T-helper 2 cell treated with Interferon-gamma antibody and Interleukin-4, amounts not matched to agents 5 μg/mL and 100 μg/mL, for 36 hours (primary cell): ENCODE measurements around the gene INHBC.

Experiments
- DNase-seq: peaks from one replicate; pipeline ENCODE4 v3.0.0; 2021; ENCODE audit warnings: low spot score
- H3K27ac Mint-ChIP-seq: one replicate; pipeline ENCODE4 v1.8.0; 2021; ENCODE audit warnings: mild to moderate bottlenecking, mixed read lengths
- H3K27me3 Mint-ChIP-seq: one replicate; pipeline ENCODE4 v1.8.0; 2021; ENCODE audit warnings: low read depth, mixed read lengths
- H3K36me3 Mint-ChIP-seq: one replicate; pipeline ENCODE4 v1.8.0; 2021; ENCODE audit warnings: low read depth, mixed read lengths
- H3K4me1 Mint-ChIP-seq: one replicate; pipeline ENCODE4 v1.8.0; 2021; ENCODE audit warnings: low read depth, mixed read lengths
- H3K4me3 Mint-ChIP-seq: one replicate; pipeline ENCODE4 v1.8.0; 2022; ENCODE audit warnings: mild to moderate bottlenecking, moderate library complexity, mixed read lengths
- H3K9me3 Mint-ChIP-seq: one replicate; pipeline ENCODE4 v1.8.0; 2021; ENCODE audit warnings: mixed read lengths

INHBC gene

DNA sequence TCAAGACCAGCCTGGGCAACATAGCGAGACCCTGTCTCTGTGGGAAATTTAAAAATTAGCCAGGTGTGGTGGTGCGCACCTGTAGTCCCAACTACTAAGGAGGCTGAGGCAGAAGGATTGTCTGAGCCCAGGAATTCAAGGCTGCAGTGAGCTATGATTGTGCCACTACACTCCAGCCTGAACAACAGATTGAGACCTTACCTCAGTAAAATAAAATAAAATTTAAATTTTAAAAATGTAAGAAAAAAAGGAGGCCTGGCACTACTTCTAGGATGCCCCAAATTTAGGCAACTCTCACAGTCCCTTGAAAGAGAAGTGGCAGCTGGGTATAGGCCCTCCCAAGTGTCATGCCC lies 19.6 kb downstream of the INHBC start:
- Mint-ChIP-seq H3K4me3 (no peak overlapping the region), H3K4me1 (peaks cover 15% of the 10 kb centered on the region), H3K9me3 (no peaks in the 10 kb centered on the region), H3K36me3 (no peaks in the 10 kb centered on the region), H3K27ac (no peak overlapping the region), H3K27me3 (no peaks in the 10 kb centered on the region)
- no peak for DNase-seq

DNA sequence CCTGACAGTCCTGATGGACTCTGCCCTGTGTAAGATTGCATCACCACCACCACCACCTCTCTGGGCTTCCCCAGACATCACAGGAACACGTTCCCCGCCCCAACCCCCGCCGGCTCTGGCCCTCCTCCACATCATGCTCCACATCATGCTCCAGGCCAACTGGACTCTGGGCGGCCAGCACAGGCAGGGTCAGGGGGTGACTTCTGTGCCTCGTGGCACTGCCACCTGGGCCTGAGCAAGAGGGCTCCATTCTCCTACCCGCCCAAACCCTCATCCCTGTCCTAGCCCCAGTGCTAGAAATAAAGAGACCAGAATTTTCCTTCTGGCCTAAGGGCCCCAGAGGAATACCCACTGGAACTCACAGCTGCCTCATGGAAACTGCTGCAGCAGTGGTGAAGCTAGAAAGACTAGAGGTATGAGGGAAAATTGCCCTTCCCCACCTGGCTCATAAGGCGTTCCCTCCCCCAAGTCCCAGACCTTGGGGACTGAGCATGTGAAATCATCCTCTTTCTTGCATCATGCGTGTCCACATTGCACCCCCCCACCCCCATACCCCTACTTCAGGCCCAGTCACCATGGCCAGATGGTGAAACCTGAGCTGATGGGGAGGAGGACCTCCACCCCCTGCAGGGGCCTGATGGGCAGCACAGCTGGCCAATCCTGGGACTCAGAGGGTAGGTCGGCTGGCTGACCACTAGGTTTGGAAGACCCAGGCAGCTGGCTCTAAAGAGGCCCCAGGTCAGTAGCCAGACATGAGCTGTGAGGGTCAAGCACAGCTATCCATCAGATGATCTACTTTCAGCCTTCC lies 20.2 kb downstream of the INHBC start, which contains the start of gene INHBE:
Gene INHBE (plus strand): TSS at position 742 of the 808 bp plus-strand sequence. CDS start 230 bp downstream, outside the sequence.
- H3K27me3 Mint-ChIP-seq, result no peaks in the 10 kb centered on the region
- H3K4me3 Mint-ChIP-seq, result peak within 1 kb of the TSS; percentile 72
- no peak for DNase-seq
- no peaks in the 10 kb centered on the region for H3K36me3 Mint-ChIP-seq
- no peaks in the 10 kb centered on the region for H3K9me3 Mint-ChIP-seq
- H3K4me1 Mint-ChIP-seq, result peaks cover 21% of the 10 kb centered on the region
- peak within 1 kb of the TSS; percentile 41 for H3K27ac Mint-ChIP-seq

DNA sequence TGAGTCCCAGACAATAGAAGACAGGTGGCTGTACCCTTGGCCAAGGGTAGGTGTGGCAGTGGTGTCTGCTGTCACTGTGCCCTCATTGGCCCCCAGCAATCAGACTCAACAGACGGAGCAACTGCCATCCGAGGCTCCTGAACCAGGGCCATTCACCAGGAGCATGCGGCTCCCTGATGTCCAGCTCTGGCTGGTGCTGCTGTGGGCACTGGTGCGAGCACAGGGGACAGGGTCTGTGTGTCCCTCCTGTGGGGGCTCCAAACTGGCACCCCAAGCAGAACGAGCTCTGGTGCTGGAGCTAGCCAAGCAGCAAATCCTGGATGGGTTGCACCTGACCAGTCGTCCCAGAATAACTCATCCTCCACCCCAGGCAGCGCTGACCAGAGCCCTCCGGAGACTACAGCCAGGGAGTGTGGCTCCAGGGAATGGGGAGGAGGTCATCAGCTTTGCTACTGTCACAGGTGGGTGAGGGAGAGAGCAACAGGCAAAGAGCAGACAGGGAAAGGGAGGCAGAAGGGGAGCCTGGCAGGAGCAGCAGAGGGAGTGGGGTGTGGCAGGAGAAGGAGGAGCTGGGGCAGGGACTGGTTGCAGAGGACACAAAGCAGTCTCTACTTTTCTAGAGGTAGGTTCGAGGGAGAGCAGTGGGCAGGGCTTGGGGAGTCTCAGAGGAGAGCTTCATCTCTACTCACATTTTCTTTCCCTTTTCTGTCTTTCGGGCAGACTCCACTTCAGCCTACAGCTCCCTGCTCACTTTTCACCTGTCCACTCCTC lies 21.0 kb downstream of the INHBC start:
- Mint-ChIP-seq H3K9me3 (no peaks in the 10 kb centered on the region), H3K27ac (peak overlapping the region; percentile 41), H3K36me3 (no peaks in the 10 kb centered on the region), H3K4me1 (peaks cover 25% of the 10 kb centered on the region), H3K27me3 (peaks cover 5% of the 10 kb centered on the region), H3K4me3 (peak overlapping the region; percentile 72)
- no peak for DNase-seq

DNA sequence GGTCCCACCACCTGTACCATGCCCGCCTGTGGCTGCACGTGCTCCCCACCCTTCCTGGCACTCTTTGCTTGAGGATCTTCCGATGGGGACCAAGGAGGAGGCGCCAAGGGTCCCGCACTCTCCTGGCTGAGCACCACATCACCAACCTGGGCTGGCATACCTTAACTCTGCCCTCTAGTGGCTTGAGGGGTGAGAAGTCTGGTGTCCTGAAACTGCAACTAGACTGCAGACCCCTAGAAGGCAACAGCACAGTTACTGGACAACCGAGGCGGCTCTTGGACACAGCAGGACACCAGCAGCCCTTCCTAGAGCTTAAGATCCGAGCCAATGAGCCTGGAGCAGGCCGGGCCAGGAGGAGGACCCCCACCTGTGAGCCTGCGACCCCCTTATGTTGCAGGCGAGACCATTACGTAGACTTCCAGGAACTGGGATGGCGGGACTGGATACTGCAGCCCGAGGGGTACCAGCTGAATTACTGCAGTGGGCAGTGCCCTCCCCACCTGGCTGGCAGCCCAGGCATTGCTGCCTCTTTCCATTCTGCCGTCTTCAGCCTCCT lies 21.6 kb downstream of the INHBC start:
- H3K4me3 Mint-ChIP-seq, result peak overlapping the region; percentile 72
- peak overlapping the region; percentile 33 for H3K27ac Mint-ChIP-seq
- H3K36me3 Mint-ChIP-seq, result no peaks in the 10 kb centered on the region
- DNase-seq, result no peak
- no peaks in the 10 kb centered on the region for H3K9me3 Mint-ChIP-seq
- peaks cover 27% of the 10 kb centered on the region for H3K4me1 Mint-ChIP-seq
- peaks cover 9% of the 10 kb centered on the region for H3K27me3 Mint-ChIP-seq

DNA sequence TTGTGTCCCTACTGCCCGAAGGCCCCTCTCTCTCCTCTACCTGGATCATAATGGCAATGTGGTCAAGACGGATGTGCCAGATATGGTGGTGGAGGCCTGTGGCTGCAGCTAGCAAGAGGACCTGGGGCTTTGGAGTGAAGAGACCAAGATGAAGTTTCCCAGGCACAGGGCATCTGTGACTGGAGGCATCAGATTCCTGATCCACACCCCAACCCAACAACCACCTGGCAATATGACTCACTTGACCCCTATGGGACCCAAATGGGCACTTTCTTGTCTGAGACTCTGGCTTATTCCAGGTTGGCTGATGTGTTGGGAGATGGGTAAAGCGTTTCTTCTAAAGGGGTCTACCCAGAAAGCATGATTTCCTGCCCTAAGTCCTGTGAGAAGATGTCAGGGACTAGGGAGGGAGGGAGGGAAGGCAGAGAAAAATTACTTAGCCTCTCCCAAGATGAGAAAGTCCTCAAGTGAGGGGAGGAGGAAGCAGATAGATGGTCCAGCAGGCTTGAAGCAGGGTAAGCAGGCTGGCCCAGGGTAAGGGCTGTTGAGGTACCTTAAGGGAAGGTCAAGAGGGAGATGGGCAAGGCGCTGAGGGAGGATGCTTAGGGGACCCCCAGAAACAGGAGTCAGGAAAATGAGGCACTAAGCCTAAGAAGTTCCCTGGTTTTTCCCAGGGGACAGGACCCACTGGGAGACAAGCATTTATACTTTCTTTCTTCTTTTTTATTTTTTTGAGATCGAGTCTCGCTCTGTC lies 22.3 kb downstream of the INHBC start:
- DNase-seq, result no peak
- Mint-ChIP-seq H3K27ac (no peak overlapping the region), H3K36me3 (no peaks in the 10 kb centered on the region), H3K9me3 (no peaks in the 10 kb centered on the region), H3K4me3 (no peak overlapping the region), H3K4me1 (peaks cover 29% of the 10 kb centered on the region), H3K27me3 (peaks cover 13% of the 10 kb centered on the region)

DNA sequence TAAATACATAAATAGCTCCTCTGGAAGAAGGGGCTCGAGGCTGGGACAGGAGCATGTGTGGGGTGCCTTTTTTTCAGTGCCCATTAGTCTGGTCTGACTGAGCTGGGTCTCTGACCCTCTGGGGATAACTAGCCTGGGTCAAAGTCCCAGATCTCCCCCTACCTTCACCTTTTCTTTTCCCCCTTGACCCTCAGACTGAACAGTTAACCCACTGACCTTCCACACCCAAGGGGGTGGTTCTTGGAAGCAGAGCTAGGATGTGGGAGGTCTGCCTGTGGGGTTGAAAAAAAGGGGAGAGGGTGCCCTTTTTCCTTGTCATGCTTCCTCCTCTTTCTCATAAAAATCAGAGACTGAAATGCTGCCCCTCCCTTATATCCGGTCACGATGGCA lies 24.1 kb downstream of the INHBC start:
- Mint-ChIP-seq H3K36me3 (no peaks in the 10 kb centered on the region), H3K4me1 (peaks cover 34% of the 10 kb centered on the region), H3K9me3 (no peaks in the 10 kb centered on the region), H3K4me3 (peak overlapping the region; percentile 94), H3K27me3 (peaks cover 16% of the 10 kb centered on the region), H3K27ac (peak overlapping the region; percentile 91)
- no peak for DNase-seq

DNA sequence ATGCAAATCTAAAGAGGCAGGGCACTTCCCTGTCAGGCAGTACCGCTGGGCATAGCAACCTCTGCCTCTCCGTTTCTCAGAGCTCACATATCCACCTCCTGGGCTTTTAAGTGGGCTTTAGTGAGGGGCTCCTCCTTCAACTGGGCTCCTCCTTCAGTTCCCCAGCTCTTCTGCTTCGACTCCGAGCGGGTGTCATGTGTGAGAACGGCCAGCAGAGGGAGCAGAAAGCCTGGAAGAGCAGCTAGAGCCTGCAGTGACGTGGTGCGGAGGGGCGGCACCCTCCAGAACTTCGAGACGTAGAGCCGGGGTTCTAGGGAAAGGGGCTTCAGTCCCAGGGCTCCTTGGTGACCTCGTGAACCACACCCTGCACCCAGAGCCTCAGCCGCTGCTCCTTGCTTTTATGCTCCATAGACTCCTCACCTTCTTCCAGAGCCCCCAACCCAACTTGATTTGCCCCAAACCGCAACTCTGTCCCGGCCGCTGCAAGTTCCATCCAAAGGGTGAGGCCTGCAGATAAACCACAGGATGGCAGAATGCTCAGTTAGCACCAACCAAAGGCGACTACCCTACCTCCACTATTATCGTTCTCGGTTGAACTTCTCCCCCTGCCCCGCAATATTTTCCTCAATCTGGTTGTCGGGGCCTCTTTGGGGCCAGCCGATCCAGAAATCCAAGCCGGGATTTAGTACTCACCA lies 24.6 kb downstream of the INHBC start:
- no peaks in the 10 kb centered on the region for H3K9me3 Mint-ChIP-seq
- peak overlapping the region; percentile 91 for H3K27ac Mint-ChIP-seq
- peaks cover 16% of the 10 kb centered on the region for H3K27me3 Mint-ChIP-seq
- peak overlapping the region; percentile 94 for H3K4me3 Mint-ChIP-seq
- H3K4me1 Mint-ChIP-seq, result peaks cover 38% of the 10 kb centered on the region
- no peaks in the 10 kb centered on the region for H3K36me3 Mint-ChIP-seq
- DNase-seq, result peak; percentile 91

DNA sequence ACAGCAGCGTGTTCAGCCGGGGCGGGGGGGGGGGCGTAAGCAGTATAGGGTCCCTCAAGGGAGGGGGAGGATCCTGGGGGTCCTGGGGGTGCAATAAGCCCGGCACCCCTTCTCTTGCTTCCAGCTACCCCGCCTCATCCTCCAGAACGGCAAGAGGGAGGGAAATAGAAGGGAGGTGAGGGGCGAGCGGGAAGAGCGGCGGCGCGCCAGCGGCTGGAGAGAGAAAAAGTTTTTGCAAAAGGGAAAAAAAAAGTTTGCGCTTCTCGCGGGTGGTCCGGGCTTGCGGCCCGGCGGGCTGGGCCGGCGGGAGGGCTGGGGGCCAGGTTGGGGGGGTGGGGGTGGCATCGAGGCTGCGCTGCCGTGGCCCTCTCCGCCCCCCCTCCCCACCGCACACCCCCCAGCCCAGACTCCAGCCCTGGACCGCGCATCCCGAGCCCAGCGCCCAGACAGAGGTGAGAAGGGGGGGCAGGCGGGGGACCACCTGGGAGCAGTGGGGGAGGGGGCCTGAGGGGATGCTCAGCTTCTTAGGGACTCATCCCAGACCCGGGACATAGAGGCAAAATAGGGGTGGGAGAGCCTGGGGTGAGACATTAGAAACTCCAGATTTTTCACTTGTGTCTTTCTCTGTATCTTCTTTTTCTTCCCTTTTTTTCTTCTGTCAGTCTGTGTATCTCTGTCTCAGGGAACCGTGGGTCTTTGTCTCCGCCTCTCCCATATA lies 25.3 kb downstream of the INHBC start, which contains the start of gene GLI1:
Gene GLI1 (plus strand): TSS at position 36 of the 718 bp plus-strand sequence. CDS start 3,907 bp downstream, outside the sequence.
- Mint-ChIP-seq H3K27me3 (peaks cover 16% of the 10 kb centered on the region), H3K4me1 (peaks cover 38% of the 10 kb centered on the region), H3K27ac (peak within 1 kb of the TSS; percentile 91), H3K36me3 (no peaks in the 10 kb centered on the region), H3K4me3 (peak within 1 kb of the TSS; percentile 94), H3K9me3 (no peaks in the 10 kb centered on the region)
- no peak for DNase-seq

DNA sequence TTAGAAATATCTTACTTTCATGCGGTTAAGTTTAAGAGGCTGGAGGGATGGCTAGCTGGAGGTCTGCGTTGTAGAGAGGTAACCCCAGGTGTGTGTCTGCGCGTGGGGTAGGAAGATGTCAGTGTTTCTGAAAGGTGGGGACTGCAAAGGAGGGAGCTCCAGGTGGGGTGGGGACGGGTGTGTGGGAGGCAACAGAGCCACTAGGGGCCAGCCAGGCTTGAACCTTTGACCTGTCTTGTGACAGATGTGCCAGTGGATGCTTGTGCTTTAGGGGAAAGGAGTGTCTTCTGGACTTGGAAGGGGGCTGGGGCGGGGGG lies 25.8 kb downstream of the INHBC start:
- H3K36me3 Mint-ChIP-seq, result no peaks in the 10 kb centered on the region
- H3K4me1 Mint-ChIP-seq, result peaks cover 38% of the 10 kb centered on the region
- DNase-seq, result no peak
- H3K27me3 Mint-ChIP-seq, result peaks cover 16% of the 10 kb centered on the region
- H3K9me3 Mint-ChIP-seq, result no peaks in the 10 kb centered on the region
- H3K4me3 Mint-ChIP-seq, result peak overlapping the region; percentile 80
- H3K27ac Mint-ChIP-seq, result peak overlapping the region; percentile 35

DNA sequence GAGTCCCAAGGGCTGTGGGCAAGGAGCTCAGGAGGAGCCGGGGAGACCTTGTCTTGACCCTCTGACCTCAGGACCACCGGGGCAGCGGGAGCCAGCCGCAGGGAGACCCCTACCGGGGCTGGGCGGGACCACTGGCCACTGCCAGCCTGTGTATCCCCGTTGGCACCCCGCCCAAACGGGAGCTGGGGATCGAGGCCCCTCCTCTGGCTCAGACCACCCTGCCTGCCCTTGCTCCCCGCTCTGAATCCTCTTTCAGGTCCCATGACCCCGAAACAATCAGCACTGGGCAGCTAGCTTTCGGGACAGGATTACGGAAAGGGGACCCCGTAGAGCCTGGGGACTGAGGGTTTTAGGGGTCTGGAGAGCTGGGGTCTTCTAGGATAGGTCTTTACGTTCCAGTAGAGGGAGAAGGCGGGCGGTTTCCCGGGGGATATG lies 26.3 kb downstream of the INHBC start:
- no peaks in the 10 kb centered on the region for H3K9me3 Mint-ChIP-seq
- peak overlapping the region; percentile 88 for H3K4me3 Mint-ChIP-seq
- peak overlapping the region; percentile 39 for H3K27ac Mint-ChIP-seq

DNA sequence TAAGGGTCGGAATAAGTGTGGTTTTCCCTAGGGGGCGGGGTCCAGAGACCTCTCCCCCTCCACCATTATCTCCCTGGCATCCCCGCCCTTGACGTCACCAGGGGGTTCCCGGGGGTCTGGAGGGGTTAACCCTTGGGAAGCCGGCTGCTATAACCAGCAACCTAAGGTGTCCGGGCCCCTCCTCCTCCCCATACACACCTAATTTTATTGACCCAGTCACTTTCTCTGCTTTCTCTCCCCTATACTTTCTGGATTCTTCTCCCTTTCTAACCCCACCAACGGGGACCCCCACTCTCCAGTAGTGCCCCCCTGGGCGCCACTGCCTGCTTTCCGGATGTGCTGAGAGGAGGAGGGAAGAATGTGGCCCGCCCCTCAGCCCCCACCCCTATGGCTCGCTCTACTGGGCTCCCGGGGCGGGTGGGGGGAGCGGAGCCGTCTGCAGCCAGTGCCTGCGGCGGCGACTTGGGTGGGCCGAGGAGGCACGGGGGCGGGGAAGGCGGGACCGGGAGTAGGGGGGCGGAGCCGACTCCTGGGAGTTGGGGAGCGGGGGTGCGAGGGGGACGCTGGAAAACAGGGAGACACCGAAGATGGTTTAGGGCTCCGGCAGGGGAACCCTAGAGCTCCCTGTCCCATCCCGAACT lies 26.8 kb downstream of the INHBC start:
- peaks cover 16% of the 10 kb centered on the region for H3K27me3 Mint-ChIP-seq
- peak overlapping the region; percentile 88 for H3K4me3 Mint-ChIP-seq
- H3K9me3 Mint-ChIP-seq, result no peaks in the 10 kb centered on the region

More for the DNA sequence above, 26.3 kb downstream of the INHBC start:
- peaks cover 38% of the 10 kb centered on the region for H3K4me1 Mint-ChIP-seq
- H3K27me3 Mint-ChIP-seq, result peaks cover 16% of the 10 kb centered on the region
- no peak for DNase-seq
- H3K36me3 Mint-ChIP-seq, result peaks cover under 1% of the 10 kb centered on the region

DNA sequence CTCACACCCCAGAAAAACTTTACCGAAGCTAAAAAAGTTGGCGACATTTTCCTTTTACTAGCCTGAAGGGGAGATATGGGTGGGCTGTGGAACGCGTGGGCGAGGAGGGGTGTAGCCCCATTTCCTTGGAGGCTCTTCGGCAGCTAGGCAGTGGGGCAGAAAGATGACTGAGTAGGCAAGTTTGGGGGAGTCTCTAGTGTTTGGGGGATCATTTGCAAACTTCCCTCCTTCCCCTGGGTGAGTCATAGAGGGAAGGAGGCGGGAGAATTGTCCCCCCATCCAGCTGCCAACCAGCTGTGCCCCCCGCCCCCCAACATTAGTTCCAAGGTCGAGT lies 27.3 kb downstream of the INHBC start:
- Mint-ChIP-seq H3K9me3 (no peaks in the 10 kb centered on the region), H3K4me1 (peaks cover 35% of the 10 kb centered on the region), H3K4me3 (peak overlapping the region; percentile 88), H3K36me3 (peaks cover 3% of the 10 kb centered on the region), H3K27ac (no peak overlapping the region), H3K27me3 (peaks cover 16% of the 10 kb centered on the region)
- DNase-seq, result peak; percentile 7

More for the DNA sequence above, 26.8 kb downstream of the INHBC start:
- H3K27ac Mint-ChIP-seq, result no peak overlapping the region
- peak; percentile 19 for DNase-seq
- peaks cover 35% of the 10 kb centered on the region for H3K4me1 Mint-ChIP-seq
- peaks cover 3% of the 10 kb centered on the region for H3K36me3 Mint-ChIP-seq
